Right forelimb (tissue), 1 donor: ENCODE measurements around the gene NRXN3.

Source experiments
- DNase-seq: peaks from one replicate; pipeline ENCODE4 v3.0.0-alpha.2; 2018

NRXN3 gene

GRCh38 chr14:79271122-79271521 lies 1100.9 kb downstream of the NRXN3 start:
- DNase-seq: no peak

GRCh38 chr14:79274641-79275291 lies 1104.6 kb downstream of the NRXN3 start:
- no peak for DNase-seq

GRCh38 chr14:79275292-79275655 lies 1105.1 kb downstream of the NRXN3 start:
- no peak for DNase-seq

- DNase-seq: no peak
Measured at GRCh38 chr14:79278286-79278797, 1108.2 kb downstream of the NRXN3 start.

GRCh38 chr14:79278798-79279644 lies 1108.8 kb downstream of the NRXN3 start:
- peak; percentile 81 for DNase-seq

- no peak for DNase-seq
Measured at GRCh38 chr14:79279645-79280597, 1109.7 kb downstream of the NRXN3 start.

GRCh38 chr14:79281244-79282152 lies 1111.3 kb downstream of the NRXN3 start:
- DNase-seq: no peak

GRCh38 chr14:79284621-79285020 lies 1114.4 kb downstream of the NRXN3 start:
- no peak for DNase-seq

GRCh38 chr14:79285263-79285662 lies 1115.1 kb downstream of the NRXN3 start:
- no peak for DNase-seq

- no peak for DNase-seq
Measured at GRCh38 chr14:79287976-79288375, 1117.8 kb downstream of the NRXN3 start.

- DNase-seq: no peak
Measured at GRCh38 chr14:79293482-79294177, 1123.5 kb downstream of the NRXN3 start.

GRCh38 chr14:79294499-79294898 lies 1124.3 kb downstream of the NRXN3 start:
- no peak for DNase-seq

- no peak for DNase-seq
Measured at GRCh38 chr14:79295385-79295784, 1125.2 kb downstream of the NRXN3 start.

- no peak for DNase-seq
Measured at GRCh38 chr14:79298373-79298772, 1128.2 kb downstream of the NRXN3 start.

- no peak for DNase-seq
Measured at GRCh38 chr14:79299162-79299561, 1129.0 kb downstream of the NRXN3 start.

GRCh38 chr14:79304279-79304678 lies 1134.1 kb downstream of the NRXN3 start:
- DNase-seq: no peak

GRCh38 chr14:79306546-79306945 lies 1136.4 kb downstream of the NRXN3 start:
- DNase-seq: no peak

- DNase-seq: no peak
Measured at GRCh38 chr14:79318371-79318770, 1148.2 kb downstream of the NRXN3 start.

GRCh38 chr14:79320561-79320960 lies 1150.4 kb downstream of the NRXN3 start:
- no peak for DNase-seq

GRCh38 chr14:79321070-79321469 lies 1150.9 kb downstream of the NRXN3 start:
- no peak for DNase-seq

- no peak for DNase-seq
Measured at GRCh38 chr14:79325071-79325470, 1154.9 kb downstream of the NRXN3 start.
